ENCODE measurements around the gene PPP1R9A.

GRCh38 chr7:94903971-94904370 lies 3.4 kb upstream of the PPP1R9A start:
- no peak for TF ChIP-seq CTCF (IDR thresholded peaks at IDR 0.05)
- TF ChIP-seq POLR2A (IDR thresholded peaks at IDR 0.05), result no peak
- no peak for TF ChIP-seq EP300 (IDR thresholded peaks at IDR 0.05)
- TF ChIP-seq POLR2AphosphoS5 (IDR thresholded peaks at IDR 0.05), result no peak

Data from gastroesophageal sphincter (tissue), 3 donors.